GM18868 (cell line): ENCODE measurements around the gene TLR8.
"Not testable (repeated sequence)": the region's sequence is repeated elsewhere in the genome, so short reads cannot be mapped to it uniquely, and the experiment has no call there.

Experiments
- ATAC-seq: cut with Tn5 transposase; IDR thresholded peaks from one replicate; pipeline ENCODE4 v1.9.1; 2021; ENCODE audit warnings: mild to moderate bottlenecking, moderate library complexity; ENCODE audit not compliant: unreplicated experiment

TLR8 gene

GRCh38 chrX:12963210-12963850 lies 56.9 kb downstream of the TLR8 start:
- not testable (repeated sequence) for ATAC-seq

- no peak for ATAC-seq
Observed at GRCh38 chrX:12965131-12965940, 58.9 kb downstream of the TLR8 start.

DNA sequence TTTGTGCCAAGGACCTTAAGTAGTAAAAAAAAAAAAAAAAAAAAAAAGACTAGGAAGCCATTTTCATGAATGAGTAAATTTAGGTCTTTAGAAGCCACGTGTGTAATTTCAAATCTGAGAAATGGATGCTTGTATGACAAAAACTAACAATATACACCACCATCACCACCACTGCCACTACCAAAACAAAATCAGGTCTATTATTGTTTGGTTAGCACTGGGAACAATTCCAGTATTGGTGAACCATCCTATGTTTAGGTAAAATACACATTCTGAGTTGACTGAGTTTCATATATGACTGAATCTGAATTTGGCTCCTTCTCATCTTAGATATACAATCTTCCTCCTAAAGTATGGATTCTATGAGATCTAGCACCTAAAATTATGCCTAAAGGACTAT lies 59.7 kb downstream of the TLR8 start:
- no peak for ATAC-seq

- no peak for ATAC-seq
Observed at GRCh38 chrX:12967711-12968465, 61.5 kb downstream of the TLR8 start.

GRCh38 chrX:12970691-12971202 lies 64.3 kb downstream of the TLR8 start:
- no peak for ATAC-seq

DNA sequence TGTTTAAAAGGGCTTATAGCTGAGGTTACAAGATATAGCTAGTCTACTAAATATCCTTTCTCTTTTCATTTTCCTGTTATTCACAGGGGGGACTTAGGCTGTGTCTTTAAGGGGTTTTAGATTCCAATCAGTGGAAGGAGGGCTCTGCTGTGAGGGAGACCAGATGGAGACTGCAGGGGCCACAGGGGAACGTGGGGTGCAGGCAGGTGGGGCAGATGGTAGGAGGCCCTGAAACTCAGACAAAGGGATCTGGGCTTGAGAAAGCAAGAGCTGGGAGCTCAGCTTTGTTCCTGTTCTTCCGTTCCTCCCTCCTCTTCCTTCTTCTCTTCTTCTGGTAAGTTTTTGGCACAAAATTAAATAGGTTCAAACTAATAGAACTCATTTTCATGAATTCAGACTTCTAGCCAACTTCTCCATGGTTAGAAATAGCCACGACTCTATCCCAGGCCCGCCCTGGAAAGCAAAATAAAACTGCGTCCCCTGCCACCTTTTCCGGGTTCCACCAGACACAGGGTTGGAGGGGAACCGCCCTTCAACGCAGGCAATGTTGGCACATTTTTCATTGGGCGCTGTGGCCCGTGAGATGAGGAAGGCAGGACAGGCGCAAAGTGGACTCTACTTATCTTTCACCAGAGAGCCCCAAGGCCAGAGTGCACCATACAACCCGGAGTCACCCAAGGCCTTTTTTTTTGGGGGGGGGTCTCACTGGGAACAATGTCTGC lies 65.0 kb downstream of the TLR8 start:
- ATAC-seq, result no peak

- no peak for ATAC-seq
Observed at GRCh38 chrX:12972243-12972642, 65.8 kb downstream of the TLR8 start.
